Ishikawa (cell line): ENCODE results near the gene DYRK4.

ENCODE experiments used
- CEBPB ChIP-seq: IDR thresholded peaks from 2 replicates; pipeline ENCODE4 v1.6.1; 2012
- CREB1 ChIP-seq: IDR thresholded peaks from 2 replicates; pipeline ENCODE4 v1.6.1; 2012; ENCODE audit warnings: low read depth
- EGR1 ChIP-seq: IDR thresholded peaks from 2 replicates; pipeline ENCODE4 v1.6.1; 2012
- TAF1 ChIP-seq: IDR thresholded peaks from 2 replicates; pipeline ENCODE4 v1.6.1; 2012; ENCODE audit warnings: low read depth, mild to moderate bottlenecking

- TF ChIP-seq EGR1 = no peak
- TF ChIP-seq TAF1 = no peak
- no peak for TF ChIP-seq CEBPB
- no peak for TF ChIP-seq CREB1
Observed at GRCh38 chr12:4530160-4530559, 31.8 kb upstream of the DYRK4 start.
